Spleen (tissue), 11 donors: ENCODE data around the gene CCDC87. TPM values are rescaled to one million over a fixed set of nuclear protein-coding genes. Genes with fewer than 3 reads are reported as not detected.

Experiments
- DNase-seq: peaks from one replicate; pipeline ENCODE4 v3.0.0-alpha.2; 2020
- H3K27ac ChIP-seq, 8 donors: fragments of 200-600 bp; sonication (generic) in 7 of 8; 1 replicate in 4 of 8; 2 replicates in 4 of 8; pipeline versions ENCODE4 v1.5.0 to v1.8.0; 2016 to 2021; ENCODE audit warnings: inconsistent platforms in 4 of 8, mild to moderate bottlenecking in 4 of 8, moderate library complexity in 1 of 8
- H3K27me3 ChIP-seq, 7 donors: fragments of 200-600 bp; sonication (generic) in 6 of 7; replicated peaks in 1 of 7; 1 replicate in 4 of 7; 2 replicates in 3 of 7; pipeline versions ENCODE4 v1.5.0 to v1.8.0; 2016 to 2021; ENCODE audit warnings: inconsistent platforms in 3 of 7, mild to moderate bottlenecking in 1 of 7
- H3K36me3 ChIP-seq, 6 donors: fragments of 200-600 bp; sonication (generic) in 5 of 6; 1 replicate in 4 of 6; 2 replicates in 2 of 6; pipeline versions ENCODE4 v1.5.0 to v1.8.0; 2016 to 2021; ENCODE audit warnings: inconsistent platforms in 2 of 6
- H3K4me1 ChIP-seq, 6 donors: fragments of 200-600 bp; sonication (generic) in 5 of 6; 1 replicate in 3 of 6; 2 replicates in 3 of 6; pipeline versions ENCODE4 v1.5.0 to v1.8.0; 2016 to 2021; ENCODE audit warnings: inconsistent platforms in 3 of 6
- H3K4me3 ChIP-seq, 8 donors: fragments of 200-600 bp; sonication (generic) in 7 of 8; 1 replicate in 4 of 8; 2 replicates in 4 of 8; pipeline versions ENCODE4 v1.5.0 to v1.8.0; 2016 to 2021; ENCODE audit warnings: inconsistent platforms in 4 of 8, mild to moderate bottlenecking in 4 of 8, moderate library complexity in 2 of 8
- H3K9me3 ChIP-seq, 8 donors: fragments of 200-600 bp; sonication (generic) in 7 of 8; 1 replicate in 4 of 8; 2 replicates in 4 of 8; pipeline versions ENCODE4 v1.5.0 to v1.8.0; 2016 to 2021; ENCODE audit warnings: inconsistent platforms in 4 of 8
- POLR2A ChIP-seq, 3 donors: fragments of 450-650 bp; IDR thresholded peaks; one replicate each; pipeline ENCODE4 v1.5.1; 2017; ENCODE audit warnings: antibody characterized with exemption in 3 of 3, mild to moderate bottlenecking in 1 of 3
- POLR2AphosphoS5 ChIP-seq, 3 donors: sonication (generic); formaldehyde crosslinking; IDR thresholded peaks; one replicate each; pipeline ENCODE4 v1.5.1; 2017; ENCODE audit warnings: antibody characterized with exemption in 3 of 3
- WGBS, 5 donors: extraction: QIAGEN DNeasy Blood & Tissue Kit in 3 of 5; methylation state at CpG; one replicate each; pipeline versions ENCODE4 v1.1.5 to v1.1.7; 2013 to 2018; 5-methylcytosine and 5-hydroxymethylcytosine counted together
- intact Hi-C: fragments of 100-400 bp; cut with DNase I; formaldehyde crosslinking; loops from one replicate; pipeline ENCODE4 v1.15.0; 2023; ENCODE audit warnings: low total_unique reads
- polyA plus RNA-seq, 3 donors: library from polyadenylated mRNA; stranded (reverse); fragments of 200-250 nt; gene quantifications; one replicate each; pipeline ENCODE4 v1.2.1, GENCODE V29; 2013
- total RNA-seq, 7 donors: library from RNA; depleted of rRNA in 3 of 7; stranded (reverse); fragments of >200 nt in 3 of 7; fragmentation: NEBNext Ultra II Directional in 4 of 7; extraction: Animal tissue kit (Norgen Biotek cat#: 25700) in 4 of 7; gene quantifications; one replicate each; pipeline versions ENCODE4 v1.1.0 to v1.2.1, GENCODE V29; 2016 to 2021
- TF ChIP-seq, protein P1 (sequence below), 11 experiments: fragments of 200-600 bp in 7 of 11; fragments of 450-650 bp in 4 of 11; sonication (generic) in 4 of 11; IDR thresholded peaks in 8 of 11; conservative IDR thresholded peaks in 3 of 11; 1 replicate in 7 of 11; 2 replicates in 4 of 11; pipeline versions ENCODE4 v1.4.0 to v1.8.0; 2016 to 2021; ENCODE audit warnings: antibody characterized with exemption in 11 of 11, inconsistent platforms in 4 of 11, mild to moderate bottlenecking in 1 of 11
- donor health status: healthy with polysubstance abuse.
- donor health status: DM: no; HTN: no; CAD: no; lungs with moderate emphysema.
- donor health status: DM: no; HTN: no; CAD: no.
- donor health status: Bipolar disorder and iron deficiency.
- donor health status: healthy.
- donor health status: DM: no; HTN: no; CAD: no.
- donor health status: DM: yes; HTN: yes; CAD: no.

The CCDC87 gene
- total and polyA plus RNA-seq, 10 donors: 0.04 to 0.79 (median 0.11) TPM; not detected in 2

DNA sequence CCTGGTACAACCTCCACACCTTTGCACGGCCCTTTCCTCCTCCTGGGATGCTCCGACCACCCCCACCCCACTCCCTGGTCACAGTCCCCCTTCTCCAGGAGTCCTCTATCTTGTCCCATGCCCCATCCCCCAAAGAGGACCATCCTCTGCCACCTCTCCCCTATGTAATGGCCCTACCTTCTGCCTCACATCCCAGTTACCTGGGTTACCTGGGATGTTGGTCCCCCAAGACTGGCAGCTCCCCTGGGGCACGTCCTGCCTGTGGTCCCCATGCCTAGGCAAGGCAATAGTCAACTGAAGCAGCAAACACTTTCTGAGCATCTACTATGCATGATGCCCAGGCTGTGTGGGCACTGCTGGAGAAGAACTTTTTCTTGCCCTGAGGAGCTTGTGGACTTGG, 37.4 kb downstream of the CCDC87 start:
- no peaks in the 10 kb centered on the region for H3K9me3 ChIP-seq
- no peak for DNase-seq
- WGBS, 5 donors: 51 to 73% (median 63%) methylated on average over 3 of the region's 3 CpGs
- H3K27me3 ChIP-seq: peaks cover 0 to 42% (median 0%) of the 10 kb centered on the region in 7 donors
- no peak overlapping the region for H3K27ac ChIP-seq
- no peaks in the 10 kb centered on the region for H3K36me3 ChIP-seq
- H3K4me3 ChIP-seq: no peak overlapping the region
- peaks cover 4 to 11% (median 8%) of the 10 kb centered on the region in 6 donors for H3K4me1 ChIP-seq
- intact Hi-C loops: no loop called here
- TF ChIP-seq POLR2A (IDR thresholded peaks at IDR 0.05) (no peak), POLR2AphosphoS5 (IDR thresholded peaks at IDR 0.05) (no peak)
- TF ChIP-seq, protein P1, sequence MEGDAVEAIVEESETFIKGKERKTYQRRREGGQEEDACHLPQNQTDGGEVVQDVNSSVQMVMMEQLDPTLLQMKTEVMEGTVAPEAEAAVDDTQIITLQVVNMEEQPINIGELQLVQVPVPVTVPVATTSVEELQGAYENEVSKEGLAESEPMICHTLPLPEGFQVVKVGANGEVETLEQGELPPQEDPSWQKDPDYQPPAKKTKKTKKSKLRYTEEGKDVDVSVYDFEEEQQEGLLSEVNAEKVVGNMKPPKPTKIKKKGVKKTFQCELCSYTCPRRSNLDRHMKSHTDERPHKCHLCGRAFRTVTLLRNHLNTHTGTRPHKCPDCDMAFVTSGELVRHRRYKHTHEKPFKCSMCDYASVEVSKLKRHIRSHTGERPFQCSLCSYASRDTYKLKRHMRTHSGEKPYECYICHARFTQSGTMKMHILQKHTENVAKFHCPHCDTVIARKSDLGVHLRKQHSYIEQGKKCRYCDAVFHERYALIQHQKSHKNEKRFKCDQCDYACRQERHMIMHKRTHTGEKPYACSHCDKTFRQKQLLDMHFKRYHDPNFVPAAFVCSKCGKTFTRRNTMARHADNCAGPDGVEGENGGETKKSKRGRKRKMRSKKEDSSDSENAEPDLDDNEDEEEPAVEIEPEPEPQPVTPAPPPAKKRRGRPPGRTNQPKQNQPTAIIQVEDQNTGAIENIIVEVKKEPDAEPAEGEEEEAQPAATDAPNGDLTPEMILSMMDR (IDR thresholded peaks at IDR 0.05 in 8 of 11, conservative IDR thresholded peaks at IDR 0.05 in 3 of 11): no peak

GRCh38 chr11:66554602-66555001, 38.3 kb downstream of the CCDC87 start:
- H3K27ac ChIP-seq: no peak overlapping the region
- H3K4me3 ChIP-seq: no peak overlapping the region
- peaks cover 4 to 10% (median 8%) of the 10 kb centered on the region in 6 donors for H3K4me1 ChIP-seq
- peaks cover 0 to 37% (median 0%) of the 10 kb centered on the region in 7 donors for H3K27me3 ChIP-seq
- DNase-seq: no peak
- no peaks in the 10 kb centered on the region for H3K36me3 ChIP-seq
- WGBS, 5 donors: 69 to 92% (median 78%) methylated on average over 5 of the region's 5 CpGs
- TF ChIP-seq POLR2AphosphoS5 (IDR thresholded peaks at IDR 0.05) (no peak), POLR2A (IDR thresholded peaks at IDR 0.05) (no peak)
- TF ChIP-seq, protein P1 (IDR thresholded peaks at IDR 0.05 in 8 of 11, conservative IDR thresholded peaks at IDR 0.05 in 3 of 11): no peak
- intact Hi-C loops: no loop called here
- no peaks in the 10 kb centered on the region for H3K9me3 ChIP-seq

GRCh38 chr11:66550887-66551286, 42.0 kb downstream of the CCDC87 start:
- Histone ChIP-seq H3K36me3 (no peaks in the 10 kb centered on the region), H3K9me3 (no peaks in the 10 kb centered on the region), H3K4me3 (no peak overlapping the region), H3K27ac (no peak overlapping the region), H3K4me1 (peaks cover 5 to 16% (median 10%) of the 10 kb centered on the region in 6 donors), H3K27me3 (peaks cover 0 to 10% (median 0%) of the 10 kb centered on the region in 7 donors)
- intact Hi-C loops: no loop called here
- TF ChIP-seq, protein P1 (IDR thresholded peaks at IDR 0.05 in 8 of 11, conservative IDR thresholded peaks at IDR 0.05 in 3 of 11): no peak
- no peak for TF ChIP-seq POLR2AphosphoS5 (IDR thresholded peaks at IDR 0.05)
- no peak for TF ChIP-seq POLR2A (IDR thresholded peaks at IDR 0.05)
- DNase-seq: no peak
- WGBS, 5 donors: 80 to 91% (median 87%) methylated on average over 3 to 4 of the region's 4 CpGs

GRCh38 chr11:66549696-66550095, 43.2 kb downstream of the CCDC87 start:
- Histone ChIP-seq H3K4me3 (no peak overlapping the region), H3K9me3 (no peaks in the 10 kb centered on the region), H3K27me3 (peaks cover 0 to 8% (median 0%) of the 10 kb centered on the region in 7 donors), H3K27ac (no peak overlapping the region), H3K36me3 (no peaks in the 10 kb centered on the region), H3K4me1 (peaks cover 12 to 27% (median 20%) of the 10 kb centered on the region in 6 donors)
- 85 to 98% (median 92%) methylated on average over 3 of the region's 3 CpGs for WGBS, 5 donors
- intact Hi-C loops: no loop called here
- TF ChIP-seq POLR2AphosphoS5 (IDR thresholded peaks at IDR 0.05) (no peak), POLR2A (IDR thresholded peaks at IDR 0.05) (no peak)
- TF ChIP-seq, protein P1 (IDR thresholded peaks at IDR 0.05 in 8 of 11, conservative IDR thresholded peaks at IDR 0.05 in 3 of 11): no peak
- no peak for DNase-seq
